ENCODE measurements around the gene FRRS1.

- TF ChIP-seq ZNF384 (IDR thresholded peaks at IDR 0.05; ENCODE audit: borderline replicate concordance, low read depth, low read length) (no peak), CTCF (IDR thresholded peaks at IDR 0.05 in 2 of 3, conservative IDR thresholded peaks at IDR 0.05 in 1 of 3; ENCODE audit: control insufficient read depth in 2 of 3, extremely low read depth in 1 of 3, insufficient read depth in 1 of 3, low read depth in 3 of 3, low read length in 3 of 3) (no peak), USF2 (IDR thresholded peaks at IDR 0.05; ENCODE audit: borderline replicate concordance, low read depth, low read length) (no peak), HDAC6 (IDR thresholded peaks at IDR 0.05; ENCODE audit: unreplicated experiment) (no peak), JUNB (IDR thresholded peaks at IDR 0.05) (no peak), POLR2AphosphoS5 (IDR thresholded peaks at IDR 0.05; ENCODE audit: low read length) (no peak), ZNF274 (IDR thresholded peaks at IDR 0.05; ENCODE audit: insufficient read depth, insufficient read length) (no peak)
Measured at GRCh38 chr1:99754697-99755096, 11.7 kb downstream of the FRRS1 start.
